Measurements from ENCODE around the gene ZNF222. TPM values are rescaled to one million over a fixed set of nuclear protein-coding genes. Genes with fewer than 3 reads are reported as not detected.

The ZNF222 gene
- total RNA-seq, 2 experiments from 2014 or later = 2.5 to 3.5 TPM

- DNase-seq = no peak
- Mint-ChIP-seq H3K27me3 (no peaks in the 10 kb centered on the region), H3K27ac (peak overlapping the region; percentile 94), H3K36me3 (peaks cover 47% of the 10 kb centered on the region), H3K4me1 (peaks cover 13% of the 10 kb centered on the region), H3K4me3 (peak overlapping the region; percentile 98), H3K9me3 (peaks cover 40% of the 10 kb centered on the region)
These were observed 321 bp upstream of the ZNF222 start for GRCh38 chr19:44024900-44025216.

DNA sequence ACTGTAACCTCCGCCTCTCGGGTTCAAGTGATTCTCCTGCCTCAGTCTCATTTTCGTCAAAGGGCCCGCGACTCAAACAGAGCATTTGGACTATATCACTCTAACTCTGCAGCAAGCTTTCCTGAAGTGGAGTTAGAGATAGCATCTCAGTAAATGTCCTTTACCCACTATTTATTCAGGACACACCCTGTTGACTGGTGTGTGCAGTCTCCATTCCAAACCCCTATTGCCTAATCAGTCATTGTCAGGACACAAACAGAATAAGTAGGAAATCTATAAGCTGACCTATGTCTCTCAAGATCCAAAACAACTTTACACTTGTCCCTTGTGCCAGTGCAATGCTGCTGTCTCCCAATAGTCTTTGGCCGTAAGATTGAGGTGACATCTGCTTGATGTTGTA, 1.4 kb downstream of the ZNF222 start:
- no peak overlapping the region for H3K27ac Mint-ChIP-seq
- H3K36me3 Mint-ChIP-seq = peaks cover 65% of the 10 kb centered on the region
- DNase-seq = no peak
- H3K4me3 Mint-ChIP-seq = peak overlapping the region; percentile 98
- no peaks in the 10 kb centered on the region for H3K27me3 Mint-ChIP-seq
- peaks cover 13% of the 10 kb centered on the region for H3K4me1 Mint-ChIP-seq
- H3K9me3 Mint-ChIP-seq = peaks cover 33% of the 10 kb centered on the region

DNA sequence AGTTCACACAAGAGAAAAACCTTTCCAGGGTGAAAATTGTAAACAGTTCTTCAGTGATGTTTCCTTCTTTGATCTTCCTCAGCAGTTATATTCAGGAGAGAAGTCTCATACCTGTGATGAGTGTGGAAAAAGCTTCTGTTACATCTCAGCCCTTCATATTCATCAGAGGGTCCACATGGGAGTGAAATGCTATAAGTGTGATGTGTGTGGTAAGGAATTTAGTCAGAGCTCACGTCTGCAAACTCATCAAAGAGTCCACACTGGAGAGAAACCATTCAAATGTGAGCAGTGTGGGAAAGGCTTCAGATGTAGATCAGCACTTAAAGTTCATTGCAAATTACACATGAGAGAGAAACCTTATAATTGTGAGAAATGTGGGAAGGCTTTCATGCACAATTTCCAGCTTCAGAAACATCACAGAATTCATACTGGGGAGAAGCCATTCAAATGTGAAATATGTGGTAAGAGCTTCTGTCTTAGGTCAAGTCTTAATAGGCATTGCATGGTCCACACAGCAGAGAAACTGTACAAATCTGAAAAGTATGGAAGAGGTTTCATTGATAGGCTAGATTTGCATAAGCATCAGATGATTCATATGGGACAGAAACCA, 6.9 kb downstream of the ZNF222 start:
- peaks cover 76% of the 10 kb centered on the region for H3K36me3 Mint-ChIP-seq
- H3K4me1 Mint-ChIP-seq = no peaks in the 10 kb centered on the region
- H3K9me3 Mint-ChIP-seq = peaks cover 55% of the 10 kb centered on the region
- no peaks in the 10 kb centered on the region for H3K27me3 Mint-ChIP-seq
- no peak overlapping the region for H3K27ac Mint-ChIP-seq
- no peak overlapping the region for H3K4me3 Mint-ChIP-seq
- DNase-seq = no peak

GRCh38 chr19:44042147-44042546, 17.0 kb downstream of the ZNF222 start:
- no peak overlapping the region for H3K4me3 Mint-ChIP-seq
- H3K27ac Mint-ChIP-seq = no peak overlapping the region
- H3K4me1 Mint-ChIP-seq = no peaks in the 10 kb centered on the region
- H3K36me3 Mint-ChIP-seq = peaks cover 5% of the 10 kb centered on the region
- H3K27me3 Mint-ChIP-seq = peaks cover 15% of the 10 kb centered on the region
- DNase-seq = no peak
- H3K9me3 Mint-ChIP-seq = peaks cover 44% of the 10 kb centered on the region

GRCh38 chr19:44050740-44051649, 25.8 kb downstream of the ZNF222 start:
- Mint-ChIP-seq H3K27me3 (no peaks in the 10 kb centered on the region), H3K36me3 (peaks cover 41% of the 10 kb centered on the region)

DNA sequence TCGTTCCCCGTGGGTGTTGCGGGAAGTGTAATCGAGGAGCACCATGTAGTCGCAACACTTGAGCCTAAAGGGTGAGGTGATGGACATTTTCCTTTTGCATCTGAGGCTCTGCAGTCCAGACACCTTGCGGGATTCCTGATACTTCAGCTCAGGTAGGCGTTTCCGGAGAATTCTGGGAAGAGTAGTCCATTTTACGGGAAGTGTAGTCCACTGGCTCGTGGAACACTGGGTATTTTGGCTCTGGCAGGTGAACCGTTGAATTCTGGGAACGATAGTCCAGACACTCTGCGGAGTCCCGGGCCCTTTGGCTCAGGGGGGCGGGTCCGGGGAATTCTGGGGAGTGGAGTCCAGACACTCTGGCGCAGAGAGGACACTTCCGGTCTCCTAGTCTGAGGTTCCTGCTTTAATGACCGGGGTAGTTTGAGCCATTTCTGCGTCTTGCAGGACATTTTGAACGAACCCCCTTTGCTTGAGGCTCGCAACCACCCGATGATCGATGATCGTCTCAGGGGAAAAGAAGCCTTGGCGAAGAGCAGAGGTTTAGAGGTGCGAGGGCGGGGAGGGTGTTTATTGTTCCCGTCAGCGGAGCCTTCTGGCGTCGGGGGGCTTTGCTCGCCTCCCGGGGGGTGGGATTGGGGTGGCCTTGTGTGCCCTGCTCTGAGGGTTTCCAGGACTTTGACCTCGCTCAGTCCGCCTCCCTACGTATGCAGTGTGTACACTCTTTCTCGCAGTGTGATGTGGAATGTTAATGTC, 26.6 kb downstream of the ZNF222 start, which contains the start of gene ZNF223:
ZNF223 (plus strand) TSS at position 387 of the 753 bp plus-strand sequence. CDS start 3,141 bp downstream, outside the sequence.
- H3K4me3 Mint-ChIP-seq = peak within 1 kb of the TSS; percentile 89
- peak within 1 kb of the TSS; percentile 86 for H3K27ac Mint-ChIP-seq
- H3K4me1 Mint-ChIP-seq = peaks cover 20% of the 10 kb centered on the region
- no peaks in the 10 kb centered on the region for H3K27me3 Mint-ChIP-seq
- DNase-seq = peak; percentile 49
- peaks cover 41% of the 10 kb centered on the region for H3K9me3 Mint-ChIP-seq
- peaks cover 47% of the 10 kb centered on the region for H3K36me3 Mint-ChIP-seq

More at GRCh38 chr19:44050740-44051649, 25.8 kb downstream of the ZNF222 start:
- Mint-ChIP-seq H3K4me3 (peak overlapping the region; percentile 89), H3K9me3 (peaks cover 39% of the 10 kb centered on the region), H3K27ac (peak overlapping the region; percentile 86), H3K4me1 (peaks cover 20% of the 10 kb centered on the region)
- peak; percentile 28 for DNase-seq

DNA sequence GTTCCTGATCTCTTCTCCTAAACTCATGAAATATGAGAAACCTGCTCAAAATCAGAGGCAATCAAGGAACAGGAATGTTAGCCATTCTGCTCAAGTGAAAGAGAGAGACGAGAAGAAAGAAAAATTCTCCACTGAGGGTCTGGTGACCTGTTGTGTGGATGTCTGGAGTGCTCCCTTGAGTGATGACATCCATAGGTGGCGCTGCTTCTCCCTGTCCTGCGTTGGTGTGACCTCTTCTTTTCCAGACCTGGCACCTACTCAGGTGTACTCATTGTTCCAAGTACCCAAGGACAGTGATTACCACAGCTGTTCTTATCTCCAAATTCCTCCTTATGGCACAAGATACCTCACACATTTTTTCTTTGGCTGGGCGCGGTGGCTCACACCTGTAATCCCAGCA, 30.7 kb downstream of the ZNF222 start:
- no peak for DNase-seq
- peaks cover 50% of the 10 kb centered on the region for H3K9me3 Mint-ChIP-seq
- no peak overlapping the region for H3K4me3 Mint-ChIP-seq
- no peak overlapping the region for H3K27ac Mint-ChIP-seq
- H3K4me1 Mint-ChIP-seq = peaks cover 15% of the 10 kb centered on the region
- peaks cover 75% of the 10 kb centered on the region for H3K36me3 Mint-ChIP-seq
- no peaks in the 10 kb centered on the region for H3K27me3 Mint-ChIP-seq

- no peak for DNase-seq
- Mint-ChIP-seq H3K9me3 (peaks cover 40% of the 10 kb centered on the region), H3K4me3 (no peak overlapping the region), H3K27ac (no peak overlapping the region), H3K27me3 (no peaks in the 10 kb centered on the region), H3K4me1 (no peaks in the 10 kb centered on the region), H3K36me3 (peaks cover 86% of the 10 kb centered on the region)
These were observed 34.0 kb downstream of the ZNF222 start for GRCh38 chr19:44059229-44059628.

DNA sequence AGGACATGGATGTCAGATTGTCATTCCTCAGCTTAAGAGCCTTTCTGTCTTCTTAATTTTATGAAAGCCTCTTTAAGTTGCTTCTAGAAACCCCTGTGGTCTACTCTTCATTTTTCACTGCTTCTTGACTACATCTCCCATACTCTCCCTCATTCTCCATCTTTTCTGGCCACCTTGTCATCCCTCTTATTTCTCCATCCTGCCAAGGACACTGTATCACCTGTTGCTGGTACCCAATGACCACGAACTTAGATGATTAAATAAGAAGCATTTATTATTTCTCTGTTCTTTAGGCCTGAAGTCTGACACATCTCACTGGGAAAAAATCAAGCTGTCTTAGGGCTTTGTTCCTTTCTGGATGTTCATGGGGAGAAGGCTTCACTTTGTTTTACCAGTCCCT, 35.9 kb downstream of the ZNF222 start:
- Mint-ChIP-seq H3K9me3 (peaks cover 38% of the 10 kb centered on the region), H3K4me3 (no peak overlapping the region), H3K27ac (no peak overlapping the region), H3K27me3 (no peaks in the 10 kb centered on the region), H3K4me1 (no peaks in the 10 kb centered on the region), H3K36me3 (peaks cover 83% of the 10 kb centered on the region)
- DNase-seq = no peak

- H3K4me3 Mint-ChIP-seq = no peak overlapping the region
- no peaks in the 10 kb centered on the region for H3K27me3 Mint-ChIP-seq
- H3K36me3 Mint-ChIP-seq = peaks cover 72% of the 10 kb centered on the region
- DNase-seq = no peak
- H3K9me3 Mint-ChIP-seq = peaks cover 48% of the 10 kb centered on the region
- peaks cover 1% of the 10 kb centered on the region for H3K4me1 Mint-ChIP-seq
- H3K27ac Mint-ChIP-seq = no peak overlapping the region
These were observed 41.1 kb downstream of the ZNF222 start for GRCh38 chr19:44066305-44066704.

- Mint-ChIP-seq H3K27me3 (no peaks in the 10 kb centered on the region), H3K4me3 (no peak overlapping the region), H3K27ac (no peak overlapping the region), H3K36me3 (peaks cover 62% of the 10 kb centered on the region), H3K4me1 (peaks cover 17% of the 10 kb centered on the region), H3K9me3 (peaks cover 51% of the 10 kb centered on the region)
- no peak for DNase-seq
These were observed 44.2 kb downstream of the ZNF222 start for GRCh38 chr19:44069415-44069814.

DNA sequence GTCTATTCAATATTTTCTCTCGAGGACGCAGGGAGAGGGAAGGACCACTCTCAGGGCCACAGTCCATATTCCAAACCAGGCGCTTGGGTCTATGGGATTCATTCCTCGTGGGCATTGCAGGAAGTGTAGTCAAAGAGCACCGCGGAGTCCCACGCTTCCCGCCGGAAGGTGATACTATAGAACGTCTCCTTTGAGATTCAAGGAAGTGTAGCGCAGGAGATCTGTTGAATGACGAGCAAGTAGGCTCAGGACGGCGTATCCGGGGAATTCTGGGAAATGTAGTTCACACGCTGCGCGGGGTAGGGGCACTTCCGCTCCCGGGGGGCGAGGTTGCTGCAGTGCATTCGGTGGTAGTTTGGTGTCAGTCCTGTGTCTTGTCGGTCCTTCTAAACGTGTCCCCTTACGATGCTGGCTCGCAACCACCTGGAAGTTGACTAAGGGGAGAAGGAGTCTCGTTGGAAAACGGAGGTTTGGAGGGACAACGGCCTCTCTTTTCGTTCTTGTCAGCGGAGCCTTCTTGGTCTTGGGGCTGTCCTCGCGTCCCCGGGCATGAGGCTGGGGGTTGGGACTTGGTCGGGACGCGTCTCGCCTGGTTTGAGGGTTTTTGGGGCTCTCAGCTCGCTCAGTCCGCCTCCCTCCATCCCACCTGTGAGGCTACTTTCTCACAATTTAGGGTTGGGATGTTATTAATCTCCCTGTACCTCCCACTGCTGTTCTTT, 46.8 kb downstream of the ZNF222 start, which contains the start of gene ZNF284:
ZNF284 (plus strand) TSS at position 336 of the 719 bp plus-strand sequence. CDS start 4,231 bp downstream, outside the sequence.
- peaks cover 33% of the 10 kb centered on the region for H3K9me3 Mint-ChIP-seq
- no peaks in the 10 kb centered on the region for H3K27me3 Mint-ChIP-seq
- H3K4me3 Mint-ChIP-seq = peak within 1 kb of the TSS; percentile 91
- H3K27ac Mint-ChIP-seq = peak within 1 kb of the TSS; percentile 84
- peaks cover 49% of the 10 kb centered on the region for H3K36me3 Mint-ChIP-seq
- DNase-seq = peak; percentile 80
- H3K4me1 Mint-ChIP-seq = peaks cover 17% of the 10 kb centered on the region

DNA sequence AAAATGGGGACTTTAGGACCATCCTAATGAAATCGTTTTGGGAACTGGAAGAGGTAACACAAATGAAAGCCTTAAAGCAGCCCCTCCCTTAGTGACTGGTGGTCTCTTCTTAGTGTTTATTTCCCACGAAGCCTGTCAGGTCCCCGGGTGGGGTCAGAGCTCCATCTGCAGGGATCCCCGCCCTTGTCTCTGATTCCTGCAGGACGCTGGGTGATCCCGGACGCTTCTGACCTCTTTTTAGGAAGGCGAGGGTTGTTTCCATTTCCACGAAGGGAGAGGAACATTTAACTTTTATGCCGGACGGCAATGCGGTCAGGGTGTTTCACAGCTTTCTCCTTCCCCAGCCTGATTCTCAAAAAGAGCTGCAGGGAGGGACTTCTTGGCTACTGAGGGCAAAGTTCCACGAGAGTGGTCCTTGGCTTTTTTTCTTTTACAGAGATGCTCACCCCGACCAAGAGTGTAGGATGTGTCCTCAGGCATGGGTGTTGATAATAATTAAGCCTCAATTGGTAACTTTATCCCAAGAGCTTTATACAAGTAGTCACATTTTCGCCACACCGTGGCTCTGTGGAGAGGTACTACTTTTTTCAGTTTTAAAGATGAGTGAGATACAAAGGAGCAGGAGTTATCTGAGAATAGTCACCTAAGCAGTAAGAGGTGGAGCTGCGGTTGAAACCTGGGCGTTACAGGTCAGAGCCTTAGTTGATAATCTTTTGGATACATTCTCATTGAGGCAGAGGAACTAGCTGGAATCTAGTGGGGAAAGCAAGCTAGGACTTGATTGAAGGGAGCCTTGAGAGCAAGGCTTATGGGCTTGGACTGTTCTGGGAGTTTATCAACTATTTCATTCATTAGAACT, 47.6 kb downstream of the ZNF222 start:
- peaks cover 28% of the 10 kb centered on the region for H3K9me3 Mint-ChIP-seq
- peaks cover 17% of the 10 kb centered on the region for H3K4me1 Mint-ChIP-seq
- H3K27me3 Mint-ChIP-seq = no peaks in the 10 kb centered on the region
- H3K27ac Mint-ChIP-seq = peak overlapping the region; percentile 84
- DNase-seq = no peak
- peak overlapping the region; percentile 91 for H3K4me3 Mint-ChIP-seq
- peaks cover 48% of the 10 kb centered on the region for H3K36me3 Mint-ChIP-seq

DNA sequence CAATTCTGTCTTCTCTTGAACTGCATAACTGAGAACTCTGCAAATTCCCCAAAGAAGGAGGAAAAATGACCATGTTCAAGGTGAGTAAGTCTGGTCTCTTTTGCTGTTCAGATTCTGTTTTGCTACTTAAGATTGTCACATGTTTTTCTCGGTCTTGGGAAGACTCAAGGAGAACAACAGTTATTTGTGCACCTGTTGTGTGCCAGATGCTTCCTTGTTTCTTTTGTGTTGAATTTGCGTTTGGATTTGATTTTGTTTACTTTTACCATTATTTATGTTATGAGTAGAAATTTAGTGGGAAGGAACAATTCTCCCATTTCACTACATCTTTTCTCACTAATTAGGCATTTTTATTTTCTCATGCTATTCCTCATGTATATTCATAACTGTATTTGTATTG, 51.1 kb downstream of the ZNF222 start:
- H3K4me1 Mint-ChIP-seq = peaks cover 16% of the 10 kb centered on the region
- peaks cover 11% of the 10 kb centered on the region for H3K9me3 Mint-ChIP-seq
- H3K27ac Mint-ChIP-seq = no peak overlapping the region
- H3K27me3 Mint-ChIP-seq = no peaks in the 10 kb centered on the region
- H3K4me3 Mint-ChIP-seq = no peak overlapping the region
- H3K36me3 Mint-ChIP-seq = peaks cover 43% of the 10 kb centered on the region
- no peak for DNase-seq
